G401 (cell line): Measurements from ENCODE around the gene SS18L1. TPM values are rescaled to one million over a fixed set of nuclear protein-coding genes. Genes with fewer than 3 reads are reported as not detected.
"Not testable (repeated sequence)": the region's sequence is repeated elsewhere in the genome, so short reads cannot be mapped to it uniquely, and the experiment has no call there.

Experiments
- DNase-seq: peaks from one replicate; pipeline ENCODE4 v3.0.0-alpha.2; 2015; ENCODE audit warnings: low spot score
- in situ Hi-C: cut with HindIII; loops from 2 replicates; pipeline ENCODE4 v1.10.0; 2016; ENCODE audit warnings: low sequenced_read_pairs, mixed read lengths
- total RNA-seq: library from RNA; depleted of rRNA; stranded (reverse); fragments of >200 nt; shearing (Covaris generic); gene quantifications from 2 replicates; pipeline ENCODE4 v1.2.3, GENCODE V29; 2014; rRNA removed

SS18L1 gene, protein sequence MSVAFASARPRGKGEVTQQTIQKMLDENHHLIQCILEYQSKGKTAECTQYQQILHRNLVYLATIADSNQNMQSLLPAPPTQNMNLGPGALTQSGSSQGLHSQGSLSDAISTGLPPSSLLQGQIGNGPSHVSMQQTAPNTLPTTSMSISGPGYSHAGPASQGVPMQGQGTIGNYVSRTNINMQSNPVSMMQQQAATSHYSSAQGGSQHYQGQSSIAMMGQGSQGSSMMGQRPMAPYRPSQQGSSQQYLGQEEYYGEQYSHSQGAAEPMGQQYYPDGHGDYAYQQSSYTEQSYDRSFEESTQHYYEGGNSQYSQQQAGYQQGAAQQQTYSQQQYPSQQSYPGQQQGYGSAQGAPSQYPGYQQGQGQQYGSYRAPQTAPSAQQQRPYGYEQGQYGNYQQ
- total RNA-seq: 9.6 and 13.2 TPM in 2 replicates

DNA sequence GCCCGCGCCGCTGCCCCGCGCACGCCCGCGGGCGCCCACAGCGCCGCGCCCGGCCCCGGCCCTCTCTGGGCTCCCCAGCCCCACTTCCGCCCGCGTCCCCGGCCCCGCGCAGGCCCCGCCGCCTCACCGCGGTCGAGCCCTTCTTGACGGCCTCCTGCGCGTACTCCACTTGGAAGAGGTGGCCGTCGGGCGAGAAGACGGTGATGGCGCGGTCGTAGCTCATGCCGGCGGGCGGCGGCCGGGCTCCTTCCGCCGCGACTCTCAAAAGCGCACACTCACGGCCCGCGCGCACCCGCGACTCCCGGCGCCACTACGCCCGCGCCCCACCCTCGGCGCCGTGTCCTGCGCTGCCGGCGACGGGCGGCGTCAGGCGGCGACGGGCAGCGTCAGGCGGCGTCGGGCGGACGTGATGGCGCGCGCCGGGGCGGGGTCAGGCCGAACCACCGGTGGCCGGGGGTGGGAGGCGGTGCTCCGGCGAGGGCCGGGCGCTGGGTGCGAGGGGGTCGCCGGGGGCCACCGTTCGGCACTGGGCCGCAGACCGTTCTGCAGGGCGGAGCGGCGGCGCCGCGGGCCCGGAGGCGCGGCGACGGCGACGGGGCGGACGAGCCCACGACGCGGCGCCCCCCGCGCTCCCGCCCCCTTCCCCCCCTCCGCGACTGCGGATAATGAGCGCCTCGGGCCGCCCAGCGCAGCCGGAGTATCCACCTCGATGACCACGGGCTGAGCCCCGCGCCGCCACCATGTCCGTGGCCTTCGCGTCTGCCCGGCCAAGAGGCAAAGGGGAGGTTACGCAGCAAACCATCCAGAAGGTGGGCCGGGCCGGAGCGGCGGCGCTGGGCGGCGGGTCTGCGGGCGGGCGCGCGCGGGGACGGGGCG lies at the start of gene SS18L1, which contains the start of gene PSMA7:
TSS of gene SS18L1 (plus strand) at position 689 of the 876 bp plus-strand sequence. CDS start at position 741, 52 bp downstream.
TSS of gene PSMA7 (minus strand) at position 314 of the 876 bp plus-strand sequence. CDS start at position 223, 91 bp downstream.
- in situ Hi-C loops: no loop called here
- peak; percentile 85 for DNase-seq

DNA sequence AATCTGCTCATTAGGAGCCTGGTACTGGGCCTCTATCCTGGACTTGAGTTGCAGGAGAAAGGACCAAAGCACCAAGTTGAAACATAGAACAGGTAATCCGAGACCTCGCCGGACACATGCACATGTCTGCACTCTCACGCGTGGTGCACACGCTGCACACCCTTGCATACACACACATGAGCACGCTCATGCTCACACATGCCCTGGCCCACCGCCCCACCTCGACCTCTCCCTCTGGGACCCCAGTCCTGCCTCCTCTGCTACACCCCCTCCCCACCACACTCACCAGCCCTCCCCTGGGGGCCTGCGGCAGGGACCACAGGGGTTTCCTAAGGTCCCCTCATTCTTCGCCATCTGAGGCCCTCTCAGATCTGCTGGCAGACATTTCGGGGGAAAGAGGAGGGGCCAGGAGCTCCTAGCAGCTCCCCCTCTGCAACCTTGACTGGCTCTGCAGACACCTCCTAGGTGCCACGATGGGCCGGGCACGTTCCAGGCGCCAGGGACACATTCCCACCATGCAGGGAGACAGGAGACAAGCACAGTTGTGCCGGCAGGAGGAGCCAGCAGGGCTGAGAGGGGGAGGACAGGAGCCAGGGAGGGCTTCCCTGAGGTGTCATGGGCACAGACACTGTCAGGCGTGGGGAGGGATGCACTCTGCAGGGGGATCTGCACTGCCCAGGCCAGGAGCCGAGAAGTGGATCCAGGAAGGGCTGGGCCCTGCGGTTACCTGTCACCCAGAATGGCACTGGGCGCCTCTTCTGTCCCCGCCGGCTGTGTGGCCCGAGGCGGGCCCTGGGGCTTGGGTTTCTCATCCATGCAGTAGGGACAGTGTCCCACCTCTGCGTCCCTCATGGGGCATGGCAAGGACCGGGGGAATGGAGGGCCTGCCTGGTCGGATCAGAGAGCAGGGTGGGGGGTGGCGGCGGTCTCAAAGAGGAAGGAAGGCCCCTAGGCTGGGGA lies 46.9 kb upstream of the SS18L1 start:
- in situ Hi-C loops: no loop called here
- DNase-seq: no peak

DNA sequence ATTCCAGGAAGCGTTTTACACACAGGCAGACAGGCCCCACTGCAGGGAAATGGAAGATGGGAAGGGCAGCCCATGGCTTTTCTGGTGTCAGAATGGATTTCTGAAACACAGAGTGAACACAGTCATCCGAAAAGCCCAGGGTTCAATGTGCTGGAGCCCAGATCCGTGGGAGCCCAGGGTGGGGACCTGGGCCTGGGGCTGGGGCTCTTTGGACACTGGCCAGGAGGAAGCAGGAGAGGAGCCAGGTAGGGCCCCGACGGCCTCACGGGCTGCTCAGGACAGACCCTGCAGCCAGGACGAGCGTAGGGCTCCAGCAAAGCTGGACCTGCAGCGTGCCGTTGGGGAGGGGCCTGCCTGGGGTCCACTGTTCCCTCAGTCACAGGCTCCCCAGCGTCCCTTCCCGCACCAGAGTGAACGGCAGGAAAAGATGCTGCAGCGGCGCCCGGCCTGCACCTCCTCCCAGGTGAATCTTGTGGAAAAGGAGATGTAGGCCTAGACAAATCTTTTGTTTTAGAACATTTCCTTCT lies 45.6 kb upstream of the SS18L1 start:
- DNase-seq: no peak
- in situ Hi-C loops: no loop called here

DNA sequence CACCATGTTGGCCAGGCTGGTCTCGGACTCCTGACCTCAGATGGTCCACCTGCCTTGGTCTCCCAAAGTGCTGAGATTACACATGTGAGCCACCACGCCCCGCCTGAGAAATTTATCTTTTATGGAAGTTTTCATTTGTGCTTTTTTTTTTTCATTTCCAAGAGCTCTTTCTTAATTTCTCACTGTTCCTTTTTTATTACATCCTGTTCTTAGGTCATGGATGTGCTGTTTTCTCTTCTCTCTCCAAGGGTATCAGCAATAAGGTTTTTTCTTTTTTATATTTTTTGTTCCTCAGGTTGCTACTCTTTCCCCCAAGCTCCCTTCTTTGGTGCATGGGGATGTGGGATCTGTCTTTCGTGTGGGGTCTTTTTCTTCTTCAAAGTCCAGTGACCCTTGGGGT lies 42.5 kb upstream of the SS18L1 start:
- DNase-seq: no peak
- in situ Hi-C loops: no loop called here

DNA sequence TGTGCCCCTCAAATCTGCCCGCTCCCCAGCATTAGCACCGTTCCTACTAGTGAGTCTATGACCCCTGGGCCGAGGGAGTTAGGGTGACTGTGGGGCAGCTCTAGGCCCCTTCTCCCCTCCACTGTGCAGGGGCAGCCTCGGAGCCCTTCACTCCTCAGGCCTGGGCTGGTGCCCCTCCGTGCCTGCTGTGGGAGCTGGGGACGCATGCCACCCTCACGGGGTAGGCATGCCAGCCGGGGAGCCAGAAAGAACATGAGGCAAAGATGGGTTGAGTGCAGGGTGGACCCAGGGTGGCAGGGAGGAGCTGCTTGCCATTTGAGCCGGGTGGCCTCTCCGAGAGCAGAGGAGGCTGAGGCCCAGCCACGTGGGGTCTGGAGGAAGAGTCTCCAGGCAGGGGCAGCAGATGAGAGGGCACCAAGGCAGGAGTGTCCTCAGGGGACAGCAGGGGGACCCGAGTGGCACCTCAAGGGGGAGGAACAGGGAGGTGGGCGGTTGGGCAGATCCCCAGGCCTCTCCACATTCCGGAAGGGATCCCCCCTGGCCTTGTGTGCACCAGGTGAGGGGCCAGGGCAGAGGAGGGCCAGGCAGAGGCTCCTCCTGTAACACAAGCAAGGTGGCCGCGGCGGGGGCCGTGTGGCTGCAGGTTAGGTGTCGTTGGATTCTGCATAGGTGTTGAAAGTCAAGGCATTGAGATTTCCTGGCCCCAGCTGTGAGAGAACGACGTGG lies 39.9 kb upstream of the SS18L1 start:
- in situ Hi-C loops: no loop called here
- no peak for DNase-seq

DNA sequence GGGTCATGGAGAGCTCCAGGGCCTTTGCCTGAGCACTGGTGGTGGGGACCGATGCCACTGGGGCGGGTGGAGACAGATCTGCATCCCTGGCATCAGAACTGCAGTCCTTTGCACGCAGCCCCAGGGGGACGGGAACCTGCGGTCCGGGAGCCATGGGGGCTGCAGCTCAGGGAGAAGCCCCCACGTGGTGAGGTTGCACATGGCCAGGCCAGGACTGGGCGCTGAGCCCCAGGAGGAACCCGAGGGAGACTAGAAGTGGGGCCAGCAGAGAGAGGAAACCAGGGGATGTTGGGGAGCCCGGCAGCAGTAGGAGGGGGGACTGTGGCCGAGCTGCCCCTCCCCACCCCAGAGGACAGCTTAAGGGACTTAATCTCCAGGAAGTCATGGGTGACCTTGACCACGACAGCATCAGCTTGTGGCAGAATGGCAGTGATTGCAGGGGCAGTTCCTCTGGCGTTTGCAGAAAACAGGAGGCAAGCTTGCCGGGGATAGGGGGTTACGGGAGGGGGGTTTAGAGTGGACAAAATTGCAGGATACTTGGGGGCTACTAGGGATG lies 39.3 kb upstream of the SS18L1 start:
- in situ Hi-C loops: no loop called here

DNA sequence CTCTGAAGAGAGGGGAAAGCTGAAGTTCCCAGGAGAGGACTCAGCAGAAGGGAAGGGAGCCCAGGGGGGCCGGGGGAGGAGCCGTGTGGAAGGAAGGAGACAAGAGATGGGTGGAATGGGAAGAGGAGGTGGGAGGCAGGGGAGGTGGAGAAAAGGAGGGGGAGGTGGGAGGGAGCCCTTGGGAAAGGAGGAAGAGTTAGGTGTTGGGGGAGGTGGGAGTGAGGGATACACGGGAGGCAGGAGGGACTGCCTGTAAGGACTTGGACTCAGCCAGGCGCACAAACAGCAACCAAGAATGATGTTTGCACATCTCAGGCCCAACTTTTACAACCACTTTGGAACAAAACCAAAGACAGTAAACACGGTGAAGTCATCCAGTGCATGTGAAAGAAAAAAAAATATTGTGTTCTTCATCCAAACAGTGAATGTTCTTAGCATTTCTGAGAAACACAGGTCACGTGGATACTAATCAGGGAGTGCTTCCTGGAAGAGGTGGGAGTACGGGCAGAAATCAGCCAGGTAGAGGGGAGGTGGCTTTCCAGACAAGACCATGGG lies 38.7 kb upstream of the SS18L1 start:
- in situ Hi-C loops: no loop called here
- DNase-seq: no peak

More for the DNA sequence above, 39.3 kb upstream of the SS18L1 start:
- no peak for DNase-seq

DNA sequence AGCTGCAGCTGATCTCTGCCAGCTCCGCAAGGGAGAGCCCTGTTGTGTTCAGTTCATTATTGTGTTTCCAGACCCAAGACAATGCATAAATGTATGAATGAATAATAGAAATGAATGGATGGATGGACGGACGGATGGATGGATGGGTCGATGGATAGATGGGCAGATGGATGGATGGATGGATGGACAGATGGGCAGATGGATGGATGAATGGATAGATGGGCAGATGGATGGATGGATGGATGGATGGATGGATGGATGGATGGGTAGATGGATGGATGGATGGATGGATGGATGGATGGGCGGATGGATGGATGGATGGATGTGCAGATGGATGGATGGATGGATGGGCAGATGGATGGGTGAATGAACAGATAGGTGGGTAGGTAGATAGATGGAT lies 38.0 kb upstream of the SS18L1 start:
- DNase-seq: no peak
- in situ Hi-C loops: no loop called here

DNA sequence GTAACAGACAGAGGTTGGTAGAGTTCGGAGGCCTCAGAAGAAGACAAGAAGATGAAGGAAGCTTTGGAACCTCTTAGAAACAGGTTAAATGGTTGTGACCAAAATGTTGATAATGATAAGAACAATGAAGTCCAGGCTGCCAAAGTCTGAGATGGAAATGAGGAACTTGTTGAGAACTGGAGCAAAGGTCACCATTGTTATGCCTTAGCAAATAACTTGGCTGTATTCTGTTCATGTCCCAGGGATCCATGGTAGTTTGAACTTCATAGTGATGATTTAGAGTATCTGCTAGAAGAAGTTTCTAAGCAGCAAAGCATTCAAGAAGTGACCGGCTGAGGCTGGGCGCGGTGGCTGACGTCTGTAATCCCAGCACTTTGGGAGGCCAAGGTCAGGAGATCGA lies 32.4 kb upstream of the SS18L1 start:
- in situ Hi-C loops: no loop called here
- no peak for DNase-seq

DNA sequence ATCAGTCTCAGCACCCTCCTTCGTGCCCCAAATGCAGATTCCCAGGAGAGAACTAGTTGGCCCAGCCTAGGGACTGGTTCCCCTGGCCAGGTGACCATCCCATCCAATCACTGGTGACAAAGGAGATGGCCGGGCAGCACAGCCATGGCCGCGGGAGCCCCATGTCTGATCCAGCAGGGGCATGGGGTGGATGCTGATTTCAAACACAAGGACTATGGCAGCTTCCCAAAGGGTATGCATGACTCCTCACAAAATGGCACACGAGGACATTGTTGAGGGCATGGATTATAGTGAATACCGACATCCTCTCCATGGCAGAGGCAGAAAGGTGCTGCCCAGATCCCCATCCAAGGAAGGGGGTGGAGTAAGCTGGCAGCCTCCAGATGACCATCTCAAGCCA lies 31.2 kb upstream of the SS18L1 start:
- in situ Hi-C loops: no loop called here
- no peak for DNase-seq

DNA sequence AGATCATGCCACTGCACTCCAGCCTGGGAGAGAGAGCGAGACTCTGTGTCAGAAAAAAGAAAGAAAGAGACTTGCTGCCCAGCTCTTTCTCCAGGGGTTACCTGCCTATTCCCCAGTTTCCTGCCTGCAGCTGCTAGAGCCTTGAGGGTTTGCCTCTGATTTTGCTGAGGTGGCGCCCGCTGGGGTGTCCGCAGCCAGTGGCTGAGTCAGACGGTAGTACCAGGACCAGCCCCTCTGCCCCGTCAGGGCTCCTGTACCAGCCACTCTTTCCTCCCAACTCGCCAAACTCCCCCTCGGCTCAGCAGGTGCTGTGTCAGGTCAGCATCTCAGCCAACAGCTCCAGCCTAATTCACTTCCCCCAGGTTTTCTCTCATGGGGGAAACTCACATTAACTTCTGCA lies 28.7 kb upstream of the SS18L1 start:
- in situ Hi-C loops: no loop called here
- DNase-seq: no peak

DNA sequence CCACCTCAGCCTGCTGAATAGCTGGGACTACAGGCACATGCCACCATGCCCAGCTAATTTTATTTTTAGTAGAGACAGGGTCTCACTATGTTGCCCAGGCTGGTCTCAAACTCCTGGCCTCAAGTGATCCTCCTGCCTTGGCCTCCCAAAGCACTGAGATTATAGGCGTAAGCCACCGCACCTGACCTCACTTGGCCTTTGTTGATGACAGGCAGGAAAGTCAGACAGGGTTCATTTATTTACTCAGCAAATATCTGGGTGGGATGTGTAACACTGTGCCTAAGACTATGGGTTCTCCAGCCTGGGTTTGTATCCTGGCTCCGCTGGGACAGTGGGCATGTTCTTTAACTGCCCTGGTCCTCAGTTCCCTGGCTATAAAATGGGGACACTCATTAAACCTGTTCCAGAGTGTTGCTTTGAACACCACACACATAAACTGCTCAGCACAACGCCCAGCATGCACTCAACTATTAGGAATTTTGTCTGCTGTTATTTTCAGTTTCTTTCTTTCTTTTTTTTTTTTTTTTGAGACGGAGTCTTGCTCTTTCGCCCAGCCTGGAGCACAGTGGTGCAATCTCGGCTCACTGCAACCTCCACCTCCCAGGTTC lies 27.7 kb upstream of the SS18L1 start:
- DNase-seq, in situ Hi-C loops: not testable (repeated sequence)

DNA sequence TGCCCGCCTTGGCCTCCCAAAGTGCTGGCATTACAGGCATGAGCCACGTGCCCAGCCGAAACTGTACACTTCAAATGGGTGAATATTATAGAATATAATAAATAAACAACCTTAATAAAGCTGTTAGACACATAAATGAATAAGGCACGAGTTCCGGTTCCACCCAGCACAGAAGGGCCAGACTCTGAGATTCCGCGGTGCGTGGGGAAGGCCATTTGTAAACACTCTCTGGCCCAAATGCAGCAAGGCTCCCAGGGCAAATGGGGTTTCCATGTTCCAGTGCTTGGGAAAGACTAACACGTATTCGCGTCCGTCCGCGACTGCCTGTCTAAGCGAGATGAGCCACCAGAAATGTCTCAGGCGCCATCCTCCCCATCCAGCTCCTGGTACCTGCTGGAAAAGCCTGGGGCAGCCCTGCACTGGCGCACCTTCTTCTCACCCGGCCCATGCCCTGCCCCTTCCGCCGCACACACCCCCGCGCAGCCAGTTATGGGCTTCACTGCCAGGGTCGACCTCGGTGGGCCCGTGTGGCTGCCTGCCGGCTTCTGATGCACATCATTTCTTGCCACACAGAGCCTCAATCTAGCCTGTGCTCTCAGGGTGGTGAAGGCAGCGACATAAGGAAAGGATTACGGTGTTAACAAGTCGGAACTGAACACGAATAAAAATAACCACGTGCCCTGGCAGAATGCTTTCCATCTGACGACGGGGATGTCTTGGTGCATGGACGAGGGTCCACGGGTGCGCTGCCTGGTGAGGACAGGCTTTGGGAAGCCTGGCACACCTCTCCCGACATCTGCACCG lies 26.8 kb upstream of the SS18L1 start:
- DNase-seq: no peak
- in situ Hi-C loops: no loop called here

DNA sequence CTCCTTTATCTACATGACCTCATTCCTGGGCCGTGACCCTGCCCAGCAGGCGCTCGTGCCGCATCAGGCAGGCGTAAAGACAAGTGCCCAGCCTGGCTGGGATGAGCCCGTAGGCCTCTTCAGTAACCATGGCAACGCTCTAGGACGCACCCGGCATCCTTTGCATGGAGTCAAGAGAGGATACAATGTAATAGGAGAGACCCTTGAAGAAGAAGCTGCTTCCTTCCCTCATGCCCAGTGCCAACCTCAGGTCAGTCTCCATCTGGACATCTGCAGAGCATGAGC lies 26.3 kb upstream of the SS18L1 start:
- no peak for DNase-seq
- in situ Hi-C loops: no loop called here

DNA sequence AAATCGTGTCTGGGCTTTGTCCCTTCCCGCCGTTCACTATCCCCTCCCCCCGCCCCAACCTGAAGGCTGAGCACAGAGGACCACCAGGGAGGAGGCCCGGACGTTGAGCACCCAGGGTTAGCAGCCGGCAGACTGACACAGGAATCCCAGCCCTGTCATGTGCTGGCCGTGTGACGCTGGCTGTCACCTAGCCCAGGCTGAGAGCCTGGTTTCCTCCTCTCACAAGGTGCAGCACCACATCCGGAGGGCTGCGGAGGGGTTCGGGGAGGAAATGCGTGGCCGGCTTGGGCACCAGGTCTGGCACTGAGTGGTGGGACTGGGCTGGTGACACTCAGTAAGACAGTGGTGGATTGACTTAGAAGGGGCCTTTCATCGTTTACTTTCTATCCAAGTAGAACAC lies 25.9 kb upstream of the SS18L1 start:
- in situ Hi-C loops: no loop called here
- DNase-seq: no peak

DNA sequence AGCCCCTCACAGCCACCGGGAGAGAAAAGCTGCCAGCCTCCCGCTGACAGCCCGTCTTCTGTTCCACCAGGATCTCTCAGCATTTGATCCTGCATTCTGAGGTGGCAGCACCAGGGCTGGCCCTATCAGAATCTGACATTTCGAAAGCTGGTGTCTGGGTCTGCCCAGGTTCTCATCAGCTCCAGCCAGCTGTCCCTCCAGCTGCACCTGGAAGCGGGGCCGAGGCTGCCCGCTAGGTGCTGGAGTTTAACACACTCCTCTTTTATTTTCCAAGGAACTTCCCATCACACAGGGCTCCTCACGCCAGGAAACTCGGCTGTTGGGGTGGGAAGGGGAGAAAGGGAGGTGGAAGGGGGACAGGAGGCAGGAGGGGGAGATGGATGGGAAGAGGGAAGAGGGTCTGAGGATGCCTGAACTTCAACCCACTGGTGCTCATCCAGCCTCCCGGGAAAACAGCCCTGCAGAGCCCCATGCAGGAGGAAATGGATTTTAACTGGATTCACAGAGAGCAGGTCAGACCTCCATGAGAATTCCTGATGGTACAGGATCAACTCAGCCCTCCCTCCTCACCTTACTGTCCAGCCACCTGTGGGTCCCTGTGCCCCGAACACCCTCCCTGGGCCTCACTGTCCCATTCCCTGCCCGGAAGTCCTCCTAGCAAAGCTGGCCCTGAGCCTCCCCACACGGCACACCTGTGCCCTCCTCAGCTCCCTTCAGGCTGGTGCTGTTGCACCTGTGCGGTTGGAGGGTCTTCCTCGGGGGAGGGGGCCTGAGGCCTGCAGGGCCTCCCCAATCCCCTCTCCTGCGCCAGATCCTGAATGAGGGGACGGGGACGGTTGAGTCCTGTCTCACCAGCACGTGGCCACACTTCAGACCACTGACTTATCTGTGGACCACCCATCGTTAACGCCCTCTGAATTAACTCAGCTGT lies 25.2 kb upstream of the SS18L1 start:
- in situ Hi-C loops: no loop called here
- no peak for DNase-seq
